WTC11 (cell line): ENCODE results near the gene COL6A5. TPM values are rescaled to one million over a fixed set of nuclear protein-coding genes. Genes with fewer than 3 reads are reported as not detected.

Source experiments
- ATAC-seq: fragments of 200-7000 bp; cut with Tn5 transposase; 2 replicates; pipeline ENCODE4 v1.10.0; 2021; ENCODE audit warnings: mild to moderate bottlenecking, moderate library complexity
- CTCF ChIA-PET: fragments of 300-600 bp; sonication (Branson Sonifier 250); formaldehyde crosslinking; loops from one replicate; lab custom pipeline; 2021; ENCODE audit warnings: antibody characterized with exemption; lab: Charles Lee
- POLR2A ChIA-PET: fragments of 350-600 bp; sonication (Branson Sonifier 250); formaldehyde crosslinking; loops from one replicate; lab custom pipeline; 2021; ENCODE audit warnings: antibody characterized with exemption; lab: Charles Lee
- DNase-seq: peaks from one replicate; pipeline ENCODE4 v3.0.0; 2021; ENCODE audit warnings: low spot score
- H3K27ac Mint-ChIP-seq: 2 replicates; pipeline ENCODE4 v1.8.0; 2021; ENCODE audit warnings: mixed read lengths
- H3K27me3 Mint-ChIP-seq: 2 replicates; pipeline ENCODE4 v1.8.0; 2021; ENCODE audit warnings: low read depth, mild to moderate bottlenecking, moderate library complexity, mixed read lengths
- H3K36me3 Mint-ChIP-seq: 2 replicates; pipeline ENCODE4 v1.8.0; 2021; ENCODE audit warnings: mixed read lengths
- H3K4me1 Mint-ChIP-seq: 2 replicates; pipeline ENCODE4 v1.8.0; 2022; ENCODE audit warnings: mixed read lengths
- H3K4me3 Mint-ChIP-seq: 2 replicates; pipeline ENCODE4 v1.8.0; 2021; ENCODE audit warnings: mild to moderate bottlenecking, moderate library complexity, mixed read lengths
- H3K9me3 Mint-ChIP-seq: 2 replicates; pipeline ENCODE4 v1.8.0; 2021; ENCODE audit warnings: mixed read lengths
- AR ChIP-seq: fragments of 250-450 bp; sonication (Bioruptor Pico); IDR thresholded peaks from 2 replicates; pipeline ENCODE4 v1.9.0; 2021; ENCODE audit warnings: mild to moderate bottlenecking
- CDX4 ChIP-seq: fragments of 250-450 bp; sonication (Bioruptor Pico); IDR thresholded peaks from 2 replicates; pipeline ENCODE4 v1.9.0; 2021; ENCODE audit warnings: moderate library complexity, mild to moderate bottlenecking, inconsistent platforms, borderline replicate concordance
- ELF4 ChIP-seq: sonication (generic); formaldehyde crosslinking; IDR thresholded peaks from 2 replicates; pipeline ENCODE4 v1.8.1; 2022; ENCODE audit warnings: low read depth, mild to moderate bottlenecking, moderate library complexity, missing genetic modification reagents
- ERG ChIP-seq: fragments of 250-450 bp; sonication (Bioruptor Pico); IDR thresholded peaks from 2 replicates; pipeline ENCODE4 v1.8.0; 2021; ENCODE audit warnings: mild to moderate bottlenecking
- FOXP1 ChIP-seq: sonication (generic); formaldehyde crosslinking; IDR thresholded peaks from 2 replicates; pipeline ENCODE4 v1.8.0; 2022; ENCODE audit warnings: missing genetic modification reagents, mild to moderate bottlenecking, moderate library complexity, borderline replicate concordance
- GABPB1 ChIP-seq: sonication (generic); formaldehyde crosslinking; IDR thresholded peaks from 2 replicates; pipeline ENCODE4 v1.8.1; 2023; ENCODE audit warnings: mild to moderate bottlenecking, missing genetic modification reagents
- MAX ChIP-seq: sonication (generic); formaldehyde crosslinking; IDR thresholded peaks from 2 replicates; pipeline ENCODE4 v1.8.0; 2022; ENCODE audit warnings: mild to moderate bottlenecking, missing genetic modification reagents
- NFATC4 ChIP-seq: fragments of 250-450 bp; sonication (Bioruptor Pico); IDR thresholded peaks from 2 replicates; pipeline ENCODE4 v1.9.0; 2021; ENCODE audit warnings: mild to moderate bottlenecking
- PRDM15 ChIP-seq: sonication (generic); formaldehyde crosslinking; IDR thresholded peaks from 2 replicates; pipeline ENCODE4 v1.8.0; 2022; ENCODE audit warnings: missing genetic modification reagents
- RELA ChIP-seq: sonication (generic); formaldehyde crosslinking; IDR thresholded peaks from 2 replicates; pipeline ENCODE4 v1.8.1; 2022; ENCODE audit warnings: missing genetic modification reagents, mild to moderate bottlenecking, borderline replicate concordance
- RORB ChIP-seq: fragments of 250-450 bp; sonication (Bioruptor Pico); IDR thresholded peaks from 2 replicates; pipeline ENCODE4 v1.9.0; 2021; ENCODE audit warnings: mild to moderate bottlenecking
- SMAD4 ChIP-seq: sonication (generic); formaldehyde crosslinking; IDR thresholded peaks from 2 replicates; pipeline ENCODE4 v1.8.0; 2022; ENCODE audit warnings: mild to moderate bottlenecking, missing genetic modification reagents
- SOX15 ChIP-seq: fragments of 250-450 bp; sonication (Bioruptor Pico); IDR thresholded peaks from 2 replicates; pipeline ENCODE4 v1.9.0; 2021; ENCODE audit warnings: mild to moderate bottlenecking
- TP53 ChIP-seq: sonication (generic); formaldehyde crosslinking; IDR thresholded peaks from 2 replicates; pipeline ENCODE4 v1.8.1; 2023; ENCODE audit warnings: mild to moderate bottlenecking, missing genetic modification reagents
- ZMAT4 ChIP-seq: fragments of 250-450 bp; sonication (Bioruptor Pico); IDR thresholded peaks from 2 replicates; pipeline ENCODE4 v1.9.0; 2021; ENCODE audit warnings: mild to moderate bottlenecking
- ZNF396 ChIP-seq: fragments of 250-450 bp; sonication (Bioruptor Pico); IDR thresholded peaks from 2 replicates; pipeline ENCODE4 v1.8.0; 2021; ENCODE audit warnings: mild to moderate bottlenecking, moderate library complexity, borderline replicate concordance
- ZNF532 ChIP-seq: fragments of 250-450 bp; sonication (Bioruptor Pico); IDR thresholded peaks from 2 replicates; pipeline ENCODE4 v1.9.0; 2021; ENCODE audit warnings: mild to moderate bottlenecking, borderline replicate concordance
- total RNA-seq: library from RNA; stranded (reverse); gene quantifications from 3 replicates; pipeline ENCODE4 v1.2.3, GENCODE V29; 2021
- TF ChIP-seq, protein P1 (sequence below): sonication (generic); formaldehyde crosslinking; IDR thresholded peaks from 2 replicates; pipeline ENCODE4 v1.8.0; 2023; ENCODE audit warnings: missing genetic modification reagents, mild to moderate bottlenecking, borderline replicate concordance
- TF ChIP-seq, protein P2 (sequence below): sonication (generic); formaldehyde crosslinking; IDR thresholded peaks from 2 replicates; pipeline ENCODE4 v1.8.0; 2022; ENCODE audit warnings: mild to moderate bottlenecking, missing genetic modification reagents

The COL6A5 gene
- total RNA-seq, 1 experiment from 2014 or later: not detected

DNA sequence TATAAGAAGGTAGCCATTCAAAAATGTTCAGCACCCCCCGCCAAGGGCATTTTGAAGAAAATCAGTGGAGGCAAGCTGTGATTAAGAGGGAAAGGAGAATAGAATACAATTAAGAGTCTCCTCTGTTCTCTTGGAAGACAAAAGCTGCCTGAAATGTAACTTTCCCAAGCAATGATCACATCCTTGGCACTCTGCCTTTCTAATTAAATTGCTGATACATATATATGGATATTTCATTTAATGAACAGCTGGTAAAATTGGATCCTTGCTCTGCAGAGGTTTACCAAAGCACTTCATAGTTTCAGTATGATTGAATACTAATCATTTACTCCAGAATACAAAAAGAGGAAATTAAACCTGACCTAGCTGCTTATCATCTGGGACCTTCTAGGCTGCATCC, 182.0 kb downstream of the COL6A5 start:
- Mint-ChIP-seq H3K9me3 (no peaks in the 10 kb centered on the region), H3K27me3 (no peaks in the 10 kb centered on the region), H3K36me3 (no peaks in the 10 kb centered on the region), H3K27ac (no peak overlapping the region), H3K4me1 (peaks cover 37% of the 10 kb centered on the region), H3K4me3 (no peak overlapping the region)
- CTCF ChIA-PET: interaction anchor here (0.8 to 3.0 kb wide), 2 partner anchors 12 to 252 kb away, joined by 3 to 21 read pairs; no protein-coding TSS in a partner anchor
- POLR2A ChIA-PET: no interaction called here
- no peak for ATAC-seq
- DNase-seq: no peak
- TF ChIP-seq GABPB1 (CRISPR knock-in tag) (no peak), FOXP1 (CRISPR knock-in tag) (no peak), ZNF396 (CRISPR knock-in tag) (no peak), TP53 (CRISPR knock-in tag) (no peak), ERG (no peak), AR (CRISPR knock-in tag) (no peak), ZMAT4 (CRISPR knock-in tag) (no peak), CDX4 (no peak), ZNF532 (CRISPR knock-in tag) (no peak), SOX15 (CRISPR knock-in tag) (no peak), MAX (CRISPR knock-in tag) (no peak), RORB (CRISPR knock-in tag) (no peak), PRDM15 (no peak), ELF4 (CRISPR knock-in tag) (no peak), NFATC4 (CRISPR knock-in tag) (no peak), RELA (no peak), SMAD4 (CRISPR knock-in tag) (no peak)
- TF ChIP-seq, protein P1, sequence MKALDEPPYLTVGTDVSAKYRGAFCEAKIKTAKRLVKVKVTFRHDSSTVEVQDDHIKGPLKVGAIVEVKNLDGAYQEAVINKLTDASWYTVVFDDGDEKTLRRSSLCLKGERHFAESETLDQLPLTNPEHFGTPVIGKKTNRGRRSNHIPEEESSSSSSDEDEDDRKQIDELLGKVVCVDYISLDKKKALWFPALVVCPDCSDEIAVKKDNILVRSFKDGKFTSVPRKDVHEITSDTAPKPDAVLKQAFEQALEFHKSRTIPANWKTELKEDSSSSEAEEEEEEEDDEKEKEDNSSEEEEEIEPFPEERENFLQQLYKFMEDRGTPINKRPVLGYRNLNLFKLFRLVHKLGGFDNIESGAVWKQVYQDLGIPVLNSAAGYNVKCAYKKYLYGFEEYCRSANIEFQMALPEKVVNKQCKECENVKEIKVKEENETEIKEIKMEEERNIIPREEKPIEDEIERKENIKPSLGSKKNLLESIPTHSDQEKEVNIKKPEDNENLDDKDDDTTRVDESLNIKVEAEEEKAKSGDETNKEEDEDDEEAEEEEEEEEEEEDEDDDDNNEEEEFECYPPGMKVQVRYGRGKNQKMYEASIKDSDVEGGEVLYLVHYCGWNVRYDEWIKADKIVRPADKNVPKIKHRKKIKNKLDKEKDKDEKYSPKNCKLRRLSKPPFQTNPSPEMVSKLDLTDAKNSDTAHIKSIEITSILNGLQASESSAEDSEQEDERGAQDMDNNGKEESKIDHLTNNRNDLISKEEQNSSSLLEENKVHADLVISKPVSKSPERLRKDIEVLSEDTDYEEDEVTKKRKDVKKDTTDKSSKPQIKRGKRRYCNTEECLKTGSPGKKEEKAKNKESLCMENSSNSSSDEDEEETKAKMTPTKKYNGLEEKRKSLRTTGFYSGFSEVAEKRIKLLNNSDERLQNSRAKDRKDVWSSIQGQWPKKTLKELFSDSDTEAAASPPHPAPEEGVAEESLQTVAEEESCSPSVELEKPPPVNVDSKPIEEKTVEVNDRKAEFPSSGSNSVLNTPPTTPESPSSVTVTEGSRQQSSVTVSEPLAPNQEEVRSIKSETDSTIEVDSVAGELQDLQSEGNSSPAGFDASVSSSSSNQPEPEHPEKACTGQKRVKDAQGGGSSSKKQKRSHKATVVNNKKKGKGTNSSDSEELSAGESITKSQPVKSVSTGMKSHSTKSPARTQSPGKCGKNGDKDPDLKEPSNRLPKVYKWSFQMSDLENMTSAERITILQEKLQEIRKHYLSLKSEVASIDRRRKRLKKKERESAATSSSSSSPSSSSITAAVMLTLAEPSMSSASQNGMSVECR (CRISPR knock-in tag): no peak
- TF ChIP-seq, protein P2, sequence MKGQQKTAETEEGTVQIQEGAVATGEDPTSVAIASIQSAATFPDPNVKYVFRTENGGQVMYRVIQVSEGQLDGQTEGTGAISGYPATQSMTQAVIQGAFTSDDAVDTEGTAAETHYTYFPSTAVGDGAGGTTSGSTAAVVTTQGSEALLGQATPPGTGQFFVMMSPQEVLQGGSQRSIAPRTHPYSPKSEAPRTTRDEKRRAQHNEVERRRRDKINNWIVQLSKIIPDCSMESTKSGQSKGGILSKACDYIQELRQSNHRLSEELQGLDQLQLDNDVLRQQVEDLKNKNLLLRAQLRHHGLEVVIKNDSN (CRISPR knock-in tag): no peak
